ENCODE measurements around the gene PTPRH. TPM values are rescaled to one million over a fixed set of nuclear protein-coding genes. Genes with fewer than 3 reads are reported as not detected.
A peak's percentile ranks its signal among the peaks of the same experiment; 100 is the strongest.
"Not testable (repeated sequence)": the region's sequence is repeated elsewhere in the genome, so short reads cannot be mapped to it uniquely, and the experiment has no call there.

Gene PTPRH
- total and polyA plus RNA-seq, 10 donors: 6.5 to 97.9 (median 48.9) TPM

- H3K36me3 ChIP-seq: no peaks in the 10 kb centered on the region
- H3K27ac ChIP-seq: peak overlapping the region in 2 of 8 donors; percentile 35 to 63
- peaks cover 5 to 30% (median 17%) of the 10 kb centered on the region in 6 donors for H3K4me1 ChIP-seq
- peaks cover 11 to 100% (median 85%) of the 10 kb centered on the region in 7 donors for H3K27me3 ChIP-seq (replicated peaks in 1 of 7)
- WGBS, 5 donors: 0 to 2% (median 1%) methylated on average over 4 to 37 of the region's 37 CpGs
- peak overlapping the region; percentile 21 to 71 (median 39) for H3K4me3 ChIP-seq
- peak; percentile 81 for DNase-seq
- H3K9me3 ChIP-seq: peaks cover 0 to 4% (median 0%) of the 10 kb centered on the region in 8 donors
- intact Hi-C loops (cut with DNase I; ENCODE audit: low total_unique reads): no loop called here
- TF ChIP-seq POLR2A (IDR thresholded peaks at IDR 0.05): no peak
- TF ChIP-seq CTCF (IDR thresholded peaks at IDR 0.05 in 8 of 11, conservative IDR thresholded peaks at IDR 0.05 in 3 of 11): no peak
- TF ChIP-seq POLR2AphosphoS5 (IDR thresholded peaks at IDR 0.05): peak in 1 of 3 donors; percentile 17
Observed at GRCh38 chr19:55173714-55174409, 35.4 kb downstream of the PTPRH start.

GRCh38 chr19:55173186-55173713 is 36.1 kb downstream of the PTPRH start:
- Histone ChIP-seq H3K27ac (peak overlapping the region in 2 of 8 donors; percentile 35 to 63), H3K4me1 (peaks cover 5 to 24% (median 15%) of the 10 kb centered on the region in 6 donors)

GRCh38 chr19:55172741-55173140 is 36.6 kb downstream of the PTPRH start:
- peaks cover 5 to 22% (median 15%) of the 10 kb centered on the region in 6 donors for H3K4me1 ChIP-seq
- TF ChIP-seq POLR2AphosphoS5 (IDR thresholded peaks at IDR 0.05) (no peak), CTCF (IDR thresholded peaks at IDR 0.05 in 8 of 11, conservative IDR thresholded peaks at IDR 0.05 in 3 of 11) (no peak), POLR2A (IDR thresholded peaks at IDR 0.05) (no peak)
- no peak for DNase-seq
- H3K4me3 ChIP-seq: peak overlapping the region in 1 of 8 donors; percentile 71
- H3K27ac ChIP-seq: no peak overlapping the region
- H3K27me3 ChIP-seq (replicated peaks in 1 of 7): peaks cover 11 to 100% (median 84%) of the 10 kb centered on the region in 7 donors
- H3K9me3 ChIP-seq: peaks cover 0 to 4% (median 0%) of the 10 kb centered on the region in 8 donors
- H3K36me3 ChIP-seq: no peaks in the 10 kb centered on the region
- 16 to 35% (median 23%) methylated on average over 12 of the region's 12 CpGs for WGBS, 5 donors
- intact Hi-C loops (cut with DNase I; ENCODE audit: low total_unique reads): no loop called here

More at GRCh38 chr19:55173186-55173713, 36.1 kb downstream of the PTPRH start:
- intact Hi-C loops (cut with DNase I; ENCODE audit: low total_unique reads): no loop called here
- Histone ChIP-seq H3K9me3 (peaks cover 0 to 4% (median 0%) of the 10 kb centered on the region in 8 donors), H3K4me3 (peak overlapping the region; percentile 21 to 71 (median 39)), H3K27me3 (replicated peaks in 1 of 7) (peaks cover 11 to 100% (median 86%) of the 10 kb centered on the region in 7 donors), H3K36me3 (no peaks in the 10 kb centered on the region)
- no peak for DNase-seq
- TF ChIP-seq CTCF (IDR thresholded peaks at IDR 0.05 in 8 of 11, conservative IDR thresholded peaks at IDR 0.05 in 3 of 11) (no peak), POLR2A (IDR thresholded peaks at IDR 0.05) (no peak), POLR2AphosphoS5 (IDR thresholded peaks at IDR 0.05) (no peak)
- WGBS, 5 donors: 2 to 4% (median 3%) methylated on average over 11 to 32 of the region's 32 CpGs

GRCh38 chr19:55172318-55172717 is 37.0 kb downstream of the PTPRH start:
- H3K36me3 ChIP-seq; DNase-seq; H3K4me3 ChIP-seq; H3K27ac ChIP-seq; H3K9me3 ChIP-seq; intact Hi-C loops (cut with DNase I; ENCODE audit: low total_unique reads): not testable (repeated sequence)
- H3K27me3 ChIP-seq (replicated peaks in 1 of 7): peaks cover 11 to 100% (median 84%) of the 10 kb centered on the region in 7 donors
- H3K4me1 ChIP-seq: peaks cover 5 to 26% (median 16%) of the 10 kb centered on the region in 6 donors
- WGBS, 5 donors: 57 to 70% (median 64%) methylated on average over 9 of the region's 9 CpGs

Data from spleen (tissue), 11 donors.